Middle frontal gyrus (tissue), 1 donor: ENCODE measurements around the gene C1orf53.
"Not testable (repeated sequence)": the region's sequence is repeated elsewhere in the genome, so short reads cannot be mapped to it uniquely, and the experiment has no call there.

Experiments
- DNase-seq: peaks from one replicate; pipeline ENCODE4 v3.0.0-alpha.2; 2015; ENCODE audit warnings: low spot score; ENCODE audit errors: extremely low spot score

The C1orf53 gene

GRCh38 chr1:197920414-197921117 is 18.1 kb downstream of the C1orf53 start:
- no peak for DNase-seq

GRCh38 chr1:197921235-197922069 is 19.0 kb downstream of the C1orf53 start:
- DNase-seq: no peak

DNA sequence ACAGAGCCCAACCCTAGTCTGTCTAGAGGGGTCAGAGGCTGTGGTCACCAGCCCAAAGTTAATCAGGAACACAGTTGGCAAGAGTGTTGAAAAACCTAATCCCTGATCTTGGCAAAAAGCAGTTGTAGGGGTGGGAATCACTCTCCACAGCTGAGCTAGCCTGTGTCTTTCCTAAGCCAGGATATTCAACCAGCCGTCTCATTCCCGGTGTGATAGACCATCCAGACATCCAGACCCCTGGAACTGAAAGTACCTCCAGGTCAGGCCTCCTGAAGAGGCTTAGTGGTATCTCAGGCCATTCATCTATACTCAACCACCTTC is 19.6 kb downstream of the C1orf53 start:
- DNase-seq: no peak

DNA sequence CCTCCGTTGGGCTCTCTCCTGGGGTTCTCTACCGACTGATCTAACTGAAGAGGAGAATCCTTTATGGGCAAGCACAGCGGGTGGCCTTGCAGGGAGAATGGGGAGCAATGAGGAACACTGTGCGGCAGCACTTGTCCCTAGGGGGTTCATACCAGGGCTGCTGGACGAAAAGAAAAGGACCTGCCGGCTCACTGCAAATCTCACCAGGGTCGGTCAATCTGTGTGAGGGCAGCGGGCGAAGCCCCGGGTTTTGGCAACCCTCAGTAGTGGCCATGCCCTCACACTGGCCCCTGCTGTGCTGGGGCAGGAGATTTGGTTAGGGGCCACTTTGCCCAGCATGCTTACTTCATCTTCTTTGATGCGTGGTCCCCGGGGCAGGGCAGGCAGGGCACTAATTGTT is 20.6 kb downstream of the C1orf53 start:
- DNase-seq: no peak

DNA sequence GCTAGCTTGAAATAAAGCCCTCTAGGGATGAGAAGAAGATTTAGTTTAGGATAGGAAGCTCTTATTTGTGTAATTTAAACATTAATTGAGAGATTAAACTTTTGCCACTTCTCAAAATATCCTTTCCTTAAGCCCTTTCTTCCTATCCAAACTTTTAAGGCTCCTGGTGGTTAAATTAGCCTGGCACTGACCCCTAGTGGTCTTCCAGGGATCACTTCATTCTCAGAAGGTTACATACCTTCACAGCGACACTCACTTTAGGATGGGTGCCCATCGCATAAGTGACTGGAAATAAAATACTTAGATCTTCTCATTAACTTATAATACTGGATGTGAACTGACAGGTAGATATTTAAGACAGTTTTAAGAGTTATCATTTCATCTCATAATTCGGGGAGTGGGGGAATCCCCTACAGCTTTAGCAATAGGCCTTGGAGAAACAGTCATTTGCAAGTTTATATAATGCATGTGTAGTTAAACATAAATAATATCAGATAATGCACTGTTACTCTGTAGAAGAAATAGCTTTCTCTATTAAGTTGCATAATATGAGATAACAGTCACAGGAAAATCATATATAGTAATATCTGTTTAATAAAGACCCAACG is 22.2 kb downstream of the C1orf53 start:
- no peak for DNase-seq

DNA sequence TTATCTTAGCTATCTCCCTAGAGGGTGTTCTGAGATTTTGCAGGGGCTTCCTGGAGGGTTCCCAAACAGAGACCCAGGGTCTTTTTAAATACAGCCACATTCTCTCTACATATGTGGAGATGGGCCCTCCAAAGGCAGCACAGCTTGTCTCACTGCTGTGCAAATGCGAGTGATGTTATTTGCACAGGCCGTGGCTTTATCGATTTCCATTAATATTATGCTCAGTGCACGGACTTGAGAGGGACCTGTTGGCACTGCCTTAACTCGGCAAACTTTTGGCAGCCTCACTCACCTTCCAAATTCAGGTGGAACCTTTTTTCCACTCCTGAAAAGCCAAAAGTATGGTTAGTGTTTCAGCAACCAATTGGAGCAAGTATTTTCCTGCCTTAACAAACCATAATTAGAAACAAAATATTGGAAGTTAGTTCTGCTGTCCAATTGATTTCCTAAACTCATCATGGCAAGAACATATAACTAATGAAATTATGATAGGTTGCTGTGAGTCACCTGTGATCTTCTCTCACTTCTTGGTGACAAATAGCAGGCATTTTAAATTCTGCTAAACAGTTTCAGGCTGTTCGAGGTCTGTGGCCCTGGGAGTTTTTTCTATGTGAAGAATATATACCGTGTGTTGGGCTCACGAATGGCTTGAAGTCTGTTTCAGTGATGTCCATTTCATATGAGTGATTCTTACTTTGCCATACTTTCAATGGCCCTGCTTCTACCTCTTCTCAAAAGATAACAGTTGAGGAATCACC is 25.7 kb downstream of the C1orf53 start:
- DNase-seq: no peak

GRCh38 chr1:197928849-197929336 is 26.5 kb downstream of the C1orf53 start:
- no peak for DNase-seq

GRCh38 chr1:197933016-197933415 is 30.6 kb downstream of the C1orf53 start:
- DNase-seq: no peak

GRCh38 chr1:197933647-197934046 is 31.2 kb downstream of the C1orf53 start:
- DNase-seq: no peak

GRCh38 chr1:197937381-197937780 is 35.0 kb downstream of the C1orf53 start:
- no peak for DNase-seq

DNA sequence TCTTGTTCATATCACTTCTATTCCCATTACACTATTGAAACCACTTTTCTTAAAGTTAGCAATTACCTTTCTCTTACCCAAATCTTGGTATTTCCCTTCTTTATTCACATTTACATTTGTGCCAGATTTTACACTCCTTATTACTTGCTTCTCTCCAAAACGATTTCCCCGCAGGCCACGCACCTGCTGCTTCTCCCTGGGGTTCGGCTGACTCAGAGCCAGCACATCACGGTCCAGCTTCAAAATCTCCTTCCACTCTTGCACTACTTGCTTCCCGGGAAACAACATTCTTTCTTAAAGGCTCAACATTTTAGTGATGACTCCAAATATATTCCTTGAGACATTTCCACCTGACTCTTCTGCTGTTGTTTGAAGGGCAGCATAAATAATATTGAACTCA is 35.5 kb downstream of the C1orf53 start:
- DNase-seq: no peak

GRCh38 chr1:197939159-197939980 is 36.9 kb downstream of the C1orf53 start:
- DNase-seq: not testable (repeated sequence)

DNA sequence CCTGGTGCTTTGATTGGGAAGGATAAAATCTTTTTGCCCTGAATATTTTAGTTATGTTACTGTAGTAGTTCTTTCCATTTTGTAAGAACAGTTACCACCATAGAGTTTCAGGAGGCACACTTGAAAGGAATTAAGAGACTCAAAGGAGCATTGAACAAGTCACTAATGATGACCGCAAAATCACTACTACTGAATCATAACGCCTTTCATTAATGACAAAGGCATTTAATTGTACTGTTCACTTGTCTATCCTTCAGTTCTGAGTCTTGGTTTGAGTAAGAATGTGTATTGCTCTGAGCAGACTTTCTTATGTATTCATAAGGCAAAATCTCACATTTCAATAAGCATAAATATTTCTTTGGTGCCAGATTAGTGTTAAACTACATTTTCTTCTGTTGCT is 39.6 kb downstream of the C1orf53 start:
- no peak for DNase-seq

GRCh38 chr1:197944485-197944884 is 42.1 kb downstream of the C1orf53 start:
- DNase-seq: no peak

GRCh38 chr1:197948926-197949899 is 46.8 kb downstream of the C1orf53 start:
- no peak for DNase-seq

- DNase-seq: no peak
These were observed 48.7 kb downstream of the C1orf53 start for GRCh38 chr1:197951089-197951488.

- DNase-seq: no peak
These were observed 49.3 kb downstream of the C1orf53 start for GRCh38 chr1:197951617-197952175.

GRCh38 chr1:197953472-197953871 is 51.0 kb downstream of the C1orf53 start:
- not testable (repeated sequence) for DNase-seq
